CD4-positive, alpha-beta T cell (primary cell): ENCODE measurements around the gene PKP4. TPM values are rescaled to one million over a fixed set of nuclear protein-coding genes. Genes with fewer than 3 reads are reported as not detected.

Experiments
- ATAC-seq: fragments of 200-7000 bp; cut with Tn5 transposase; one replicate; pipeline ENCODE4 v1.10.0; 2022; ENCODE audit warnings: mild to moderate bottlenecking; ENCODE audit not compliant: poor library complexity
- CTCF ChIA-PET: fragments of 350-600 bp; sonication (Branson Sonifier 250); formaldehyde crosslinking; loops from one replicate; lab custom pipeline; 2021; ENCODE audit warnings: antibody characterized with exemption, inconsistent platforms; lab: Charles Lee
- POLR2A ChIA-PET: fragments of 350-600 bp; sonication (Branson Sonifier 250); formaldehyde crosslinking; loops from one replicate; lab custom pipeline; 2021; ENCODE audit warnings: antibody characterized with exemption, inconsistent platforms; lab: Charles Lee
- DNase-seq, 14 experiments: peaks; one replicate each; pipeline ENCODE4 v3.0.0-alpha.2; 2013 to 2020; ENCODE audit warnings: mixed read lengths in 2 of 14
- H3K27ac ChIP-seq, 2 donors: one replicate each; pipeline versions ENCODE4 v1.5.1 to v1.7.0; 2013; ENCODE audit warnings: low read length in 2 of 2, low read depth in 1 of 2, mild to moderate bottlenecking in 1 of 2
- H3K27me3 ChIP-seq, 2 experiments: 1 replicate in 1 of 2; 2 replicates in 1 of 2; pipeline versions ENCODE4 v1.6.1 to v1.7.0; 2013; ENCODE audit warnings: low read length in 2 of 2, control low read depth in 1 of 2, mild to moderate bottlenecking in 1 of 2, moderate library complexity in 1 of 2; ENCODE audit not compliant: insufficient read depth in 2 of 2, control insufficient read depth in 1 of 2
- H3K36me3 ChIP-seq: one replicate; pipeline ENCODE4 v1.6.1; 2013; ENCODE audit warnings: low read length, control low read depth; ENCODE audit not compliant: insufficient read depth
- H3K4me1 ChIP-seq: one replicate; pipeline ENCODE4 v1.6.1; 2013; ENCODE audit warnings: low read length, control low read depth; ENCODE audit not compliant: insufficient read depth
- H3K4me3 ChIP-seq: one replicate; pipeline ENCODE4 v1.5.1; 2013; ENCODE audit warnings: mild to moderate bottlenecking, low read length, moderate library complexity
- H3K9me3 ChIP-seq, 2 experiments: 1 replicate in 1 of 2; 2 replicates in 1 of 2; pipeline versions ENCODE4 v1.6.1 to v1.7.0; 2013; ENCODE audit warnings: low read length in 2 of 2, mild to moderate bottlenecking in 2 of 2, control low read depth in 1 of 2, moderate library complexity in 1 of 2; ENCODE audit not compliant: control insufficient read depth in 1 of 2, insufficient read depth in 1 of 2
- H3K27ac Mint-ChIP-seq: one replicate; pipeline ENCODE4 v1.8.0; 2020; ENCODE audit warnings: mixed read lengths
- H3K27me3 Mint-ChIP-seq: one replicate; pipeline ENCODE4 v1.8.0; 2021; ENCODE audit warnings: mixed read lengths
- H3K36me3 Mint-ChIP-seq: one replicate; pipeline ENCODE4 v1.8.0; 2021; ENCODE audit warnings: low read depth, mixed read lengths
- H3K4me1 Mint-ChIP-seq: one replicate; pipeline ENCODE4 v1.8.0; 2021; ENCODE audit warnings: low read depth, mixed read lengths
- H3K4me3 Mint-ChIP-seq: one replicate; pipeline ENCODE4 v1.8.0; 2020; ENCODE audit warnings: mild to moderate bottlenecking, mixed read lengths
- H3K9me3 Mint-ChIP-seq: one replicate; pipeline ENCODE4 v1.8.0; 2020; ENCODE audit warnings: mixed read lengths
- intact Hi-C, 2 experiments: fragments of 100-400 bp; cut with DNase I in 1 of 2; cut with micrococcal nuclease in 1 of 2; formaldehyde crosslinking; loops; one replicate each; pipeline versions ENCODE4 v1.15.1 to v1.9.0; 2023 to 2025; cut with DNase I, micrococcal nuclease
- total RNA-seq, 174 experiments: library from RNA in 2 of 174; stranded (reverse) in 2 of 174; gene quantifications; one replicate each; pipeline ENCODE4 v1.2.3 and lab custom pipeline; 2021 to 2026
- TF ChIP-seq, protein P1 (sequence below): fragments of 200-600 bp; IDR thresholded peaks from one replicate; pipeline ENCODE4 v1.8.0; 2022; ENCODE audit warnings: antibody characterized with exemption, mild to moderate bottlenecking

The PKP4 gene
- total RNA-seq, 2 experiments from 2014 or later, result 10.8 to 14.6 TPM

DNA sequence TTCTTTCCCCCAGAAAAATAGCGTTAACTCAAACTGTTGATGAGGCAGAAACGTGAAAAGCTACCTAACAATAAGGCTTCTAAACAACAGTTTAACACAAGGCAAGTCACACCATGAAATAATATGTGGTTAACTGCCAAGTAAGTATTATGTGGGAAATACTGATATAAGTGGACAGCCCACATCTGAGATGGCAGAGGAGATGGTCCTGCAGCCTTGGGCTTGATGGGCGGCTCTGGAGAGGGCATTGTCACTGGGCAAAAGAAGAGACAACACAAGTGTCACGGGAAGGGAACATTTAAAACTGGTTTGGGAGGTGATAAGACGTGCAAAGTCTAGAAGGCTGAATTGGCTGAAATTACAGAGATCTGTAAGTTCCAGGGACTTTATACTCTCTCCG is 147.2 kb downstream of the PKP4 start:
- no peak overlapping the region for H3K4me3 Mint-ChIP-seq
- H3K27me3 Mint-ChIP-seq, result no peaks in the 10 kb centered on the region

DNA sequence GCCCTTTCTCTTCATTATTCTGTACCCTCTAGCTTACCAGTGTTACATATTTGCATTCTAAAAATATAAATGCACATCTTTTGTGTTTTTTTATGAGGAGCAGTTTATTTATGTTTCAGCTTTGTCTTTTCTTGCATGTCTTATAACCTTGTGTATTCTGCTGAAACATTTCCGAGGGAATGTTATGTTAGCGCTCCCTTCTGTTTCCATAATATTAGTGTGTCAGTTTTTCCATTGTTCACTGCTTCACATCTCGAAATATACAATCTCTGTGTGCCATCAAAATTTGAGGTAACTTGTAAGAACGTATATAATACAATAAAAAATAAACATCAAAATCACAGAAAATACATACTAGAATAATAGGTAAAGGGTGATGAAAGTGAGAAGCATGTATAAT is 153.3 kb downstream of the PKP4 start:
- ATAC-seq, result no peak
- no peaks in the 10 kb centered on the region for H3K9me3 Mint-ChIP-seq

More for the DNA sequence above, 147.2 kb downstream of the PKP4 start:
- TF ChIP-seq, protein P1, sequence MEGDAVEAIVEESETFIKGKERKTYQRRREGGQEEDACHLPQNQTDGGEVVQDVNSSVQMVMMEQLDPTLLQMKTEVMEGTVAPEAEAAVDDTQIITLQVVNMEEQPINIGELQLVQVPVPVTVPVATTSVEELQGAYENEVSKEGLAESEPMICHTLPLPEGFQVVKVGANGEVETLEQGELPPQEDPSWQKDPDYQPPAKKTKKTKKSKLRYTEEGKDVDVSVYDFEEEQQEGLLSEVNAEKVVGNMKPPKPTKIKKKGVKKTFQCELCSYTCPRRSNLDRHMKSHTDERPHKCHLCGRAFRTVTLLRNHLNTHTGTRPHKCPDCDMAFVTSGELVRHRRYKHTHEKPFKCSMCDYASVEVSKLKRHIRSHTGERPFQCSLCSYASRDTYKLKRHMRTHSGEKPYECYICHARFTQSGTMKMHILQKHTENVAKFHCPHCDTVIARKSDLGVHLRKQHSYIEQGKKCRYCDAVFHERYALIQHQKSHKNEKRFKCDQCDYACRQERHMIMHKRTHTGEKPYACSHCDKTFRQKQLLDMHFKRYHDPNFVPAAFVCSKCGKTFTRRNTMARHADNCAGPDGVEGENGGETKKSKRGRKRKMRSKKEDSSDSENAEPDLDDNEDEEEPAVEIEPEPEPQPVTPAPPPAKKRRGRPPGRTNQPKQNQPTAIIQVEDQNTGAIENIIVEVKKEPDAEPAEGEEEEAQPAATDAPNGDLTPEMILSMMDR, result no peak
- no peaks in the 10 kb centered on the region for H3K36me3 ChIP-seq
- intact Hi-C loops, result no loop called here
- H3K27me3 ChIP-seq, result no peaks in the 10 kb centered on the region
- no peaks in the 10 kb centered on the region for H3K9me3 ChIP-seq
- ChIA-PET POLR2A (no interaction called here), CTCF (no interaction called here)
- ATAC-seq (no peak), DNase-seq (no peak)
- H3K4me1 ChIP-seq, result no peaks in the 10 kb centered on the region
- no peak overlapping the region for H3K27ac ChIP-seq
- no peaks in the 10 kb centered on the region for H3K9me3 Mint-ChIP-seq
- no peaks in the 10 kb centered on the region for H3K36me3 Mint-ChIP-seq
- H3K4me3 ChIP-seq, result no peak overlapping the region
- no peaks in the 10 kb centered on the region for H3K4me1 Mint-ChIP-seq
- no peak overlapping the region for H3K27ac Mint-ChIP-seq

DNA sequence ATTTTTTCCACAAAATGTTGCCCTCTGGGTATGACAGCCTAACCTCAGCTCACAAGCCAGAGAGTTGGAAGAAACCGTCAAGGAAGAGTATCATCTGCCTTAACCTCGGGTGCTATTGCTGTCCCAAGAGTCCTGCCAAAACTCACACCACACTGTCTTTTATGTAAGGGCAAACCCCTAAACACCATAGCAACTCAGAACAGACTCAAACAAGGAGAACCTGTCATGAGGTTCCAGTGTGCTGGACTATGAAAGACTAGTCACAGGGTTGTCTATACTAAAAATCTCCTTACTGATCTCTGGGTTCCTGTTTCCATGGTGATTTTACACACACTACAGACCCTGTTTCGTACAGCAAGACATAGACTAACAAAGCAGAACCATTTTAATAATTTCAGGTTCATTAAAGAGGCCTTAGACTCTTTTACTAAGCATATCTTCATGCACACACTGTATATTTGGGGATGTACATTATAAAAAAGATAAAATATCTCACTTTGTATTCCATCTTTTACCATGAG is 159.8 kb downstream of the PKP4 start:
- POLR2A ChIA-PET, result no interaction called here
- no peaks in the 10 kb centered on the region for H3K27me3 Mint-ChIP-seq
- no peak overlapping the region for H3K27ac Mint-ChIP-seq
- no peak overlapping the region for H3K4me3 Mint-ChIP-seq
- Histone ChIP-seq H3K4me1 (no peaks in the 10 kb centered on the region), H3K9me3 (no peaks in the 10 kb centered on the region), H3K4me3 (no peak overlapping the region), H3K27me3 (no peaks in the 10 kb centered on the region), H3K27ac (no peak overlapping the region), H3K36me3 (peaks cover 7% of the 10 kb centered on the region)
- H3K9me3 Mint-ChIP-seq, result no peaks in the 10 kb centered on the region
- H3K36me3 Mint-ChIP-seq, result peaks cover 5% of the 10 kb centered on the region
- intact Hi-C loops, result no loop called here
- no peak for ATAC-seq
- no peak for DNase-seq
- CTCF ChIA-PET, result no interaction called here
- TF ChIP-seq, protein P1, result no peak
- no peaks in the 10 kb centered on the region for H3K4me1 Mint-ChIP-seq

More for the DNA sequence above, 153.3 kb downstream of the PKP4 start:
- no peak for DNase-seq
- Histone ChIP-seq H3K4me1 (no peaks in the 10 kb centered on the region), H3K9me3 (no peaks in the 10 kb centered on the region), H3K27me3 (no peaks in the 10 kb centered on the region), H3K36me3 (no peaks in the 10 kb centered on the region), H3K4me3 (no peak overlapping the region), H3K27ac (no peak overlapping the region)
- Mint-ChIP-seq H3K27me3 (no peaks in the 10 kb centered on the region), H3K36me3 (no peaks in the 10 kb centered on the region), H3K4me3 (no peak overlapping the region), H3K4me1 (no peaks in the 10 kb centered on the region), H3K27ac (no peak overlapping the region)
- ChIA-PET CTCF (no interaction called here), POLR2A (interaction anchor here (1.1 kb wide), 1 partner anchor 12 kb away, joined by 3 read pairs; no protein-coding TSS in a partner anchor)
- intact Hi-C loops, result no loop called here
- TF ChIP-seq, protein P1, result no peak
